ENCODE data around the gene DAZ1.
"Not testable (repeated sequence)": the region's sequence is repeated elsewhere in the genome, so short reads cannot be mapped to it uniquely, and the experiment has no call there.

DAZ1 gene, protein sequence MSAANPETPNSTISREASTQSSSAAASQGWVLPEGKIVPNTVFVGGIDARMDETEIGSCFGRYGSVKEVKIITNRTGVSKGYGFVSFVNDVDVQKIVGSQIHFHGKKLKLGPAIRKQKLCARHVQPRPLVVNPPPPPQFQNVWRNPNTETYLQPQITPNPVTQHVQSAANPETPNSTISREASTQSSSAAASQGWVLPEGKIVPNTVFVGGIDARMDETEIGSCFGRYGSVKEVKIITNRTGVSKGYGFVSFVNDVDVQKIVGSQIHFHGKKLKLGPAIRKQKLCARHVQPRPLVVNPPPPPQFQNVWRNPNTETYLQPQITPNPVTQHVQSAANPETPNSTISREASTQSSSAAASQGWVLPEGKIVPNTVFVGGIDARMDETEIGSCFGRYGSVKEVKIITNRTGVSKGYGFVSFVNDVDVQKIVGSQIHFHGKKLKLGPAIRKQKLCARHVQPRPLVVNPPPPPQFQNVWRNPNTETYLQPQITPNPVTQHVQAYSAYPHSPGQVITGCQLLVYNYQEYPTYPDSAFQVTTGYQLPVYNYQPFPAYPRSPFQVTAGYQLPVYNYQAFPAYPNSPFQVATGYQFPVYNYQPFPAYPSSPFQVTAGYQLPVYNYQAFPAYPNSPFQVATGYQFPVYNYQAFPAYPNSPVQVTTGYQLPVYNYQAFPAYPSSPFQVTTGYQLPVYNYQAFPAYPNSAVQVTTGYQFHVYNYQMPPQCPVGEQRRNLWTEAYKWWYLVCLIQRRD

GRCh38 chrY:23198908-23199307, at the start of gene DAZ1:
DAZ1 (minus strand) TSS chrY:23199008; CDS start chrY:23198800, 208 bp downstream.
- DNase-seq = not testable (repeated sequence)

GRCh38 chrY:23219233-23219632, 20.4 kb upstream of the DAZ1 start, which contains the start of gene DAZ2:
DAZ2 (plus strand) TSS chrY:23219533; CDS start chrY:23219741, 208 bp downstream.
- not testable (repeated sequence) for DNase-seq

- not testable (repeated sequence) for DNase-seq
Observed at GRCh38 chrY:23210681-23211080, 11.9 kb upstream of the DAZ1 start.

DNA sequence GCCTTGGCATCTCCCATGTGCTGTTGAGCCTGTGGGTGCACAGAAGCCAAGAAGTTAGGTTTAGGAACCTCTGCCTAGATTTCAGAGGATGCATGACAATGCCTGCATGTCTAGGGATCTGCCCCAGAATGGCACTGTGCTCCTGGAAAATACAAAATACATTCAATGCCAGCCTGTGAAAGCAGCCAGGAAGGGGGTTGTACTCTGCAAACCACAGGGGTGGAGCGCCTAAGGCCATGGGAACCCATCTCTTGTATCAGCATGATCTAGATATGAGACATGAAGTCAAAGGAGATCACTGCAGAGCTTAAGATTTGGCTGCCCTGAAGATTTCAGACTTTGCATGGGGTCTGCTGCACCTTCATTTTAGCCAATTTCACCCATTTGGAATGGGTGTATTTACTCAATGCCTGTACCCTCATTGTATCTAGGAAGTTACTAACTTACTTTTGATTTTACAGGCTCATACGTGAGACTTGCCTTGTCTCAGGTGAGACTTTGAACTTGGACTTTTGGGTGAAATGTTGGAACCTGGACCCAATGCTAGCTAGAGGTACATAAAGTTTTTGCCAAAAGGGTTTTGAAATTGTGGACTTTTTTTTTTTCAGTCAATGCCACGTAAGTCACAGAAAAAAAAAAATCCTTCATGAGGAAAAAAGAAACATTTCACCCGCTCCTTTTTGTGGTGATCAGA, 11.1 kb upstream of the DAZ1 start:
- DNase-seq = not testable (repeated sequence)

DNA sequence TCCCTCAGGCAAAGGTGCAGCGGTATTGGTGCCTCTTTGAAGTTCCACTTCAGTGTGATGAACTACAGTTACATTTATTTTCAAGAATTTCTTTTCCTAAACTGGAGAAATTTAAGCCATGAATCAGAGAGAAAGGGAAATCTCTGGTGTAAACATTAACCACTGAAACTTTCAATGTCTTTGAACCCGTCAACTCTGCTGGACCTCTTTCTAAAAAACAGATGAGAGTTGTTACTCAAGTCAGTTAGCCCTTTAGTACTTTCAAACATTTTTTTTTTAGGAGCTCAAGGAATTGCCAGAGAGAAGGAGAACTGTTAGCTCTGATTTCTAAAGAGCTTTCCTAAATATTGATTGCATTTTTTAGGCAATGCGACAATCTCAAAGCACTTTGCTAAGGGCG, 8.6 kb upstream of the DAZ1 start:
- DNase-seq = not testable (repeated sequence)
